T1000 (cell line): ENCODE results near the gene TUBA3E.
"Not testable (repeated sequence)": the region's sequence is repeated elsewhere in the genome, so short reads cannot be mapped to it uniquely, and the experiment has no call there.

Source experiments
- DNase-seq: peaks from one replicate; lab custom pipeline; 2025; ENCODE audit warnings: mixed read lengths; lab: John Stamatoyannopoulos, UW

TUBA3E gene

DNA sequence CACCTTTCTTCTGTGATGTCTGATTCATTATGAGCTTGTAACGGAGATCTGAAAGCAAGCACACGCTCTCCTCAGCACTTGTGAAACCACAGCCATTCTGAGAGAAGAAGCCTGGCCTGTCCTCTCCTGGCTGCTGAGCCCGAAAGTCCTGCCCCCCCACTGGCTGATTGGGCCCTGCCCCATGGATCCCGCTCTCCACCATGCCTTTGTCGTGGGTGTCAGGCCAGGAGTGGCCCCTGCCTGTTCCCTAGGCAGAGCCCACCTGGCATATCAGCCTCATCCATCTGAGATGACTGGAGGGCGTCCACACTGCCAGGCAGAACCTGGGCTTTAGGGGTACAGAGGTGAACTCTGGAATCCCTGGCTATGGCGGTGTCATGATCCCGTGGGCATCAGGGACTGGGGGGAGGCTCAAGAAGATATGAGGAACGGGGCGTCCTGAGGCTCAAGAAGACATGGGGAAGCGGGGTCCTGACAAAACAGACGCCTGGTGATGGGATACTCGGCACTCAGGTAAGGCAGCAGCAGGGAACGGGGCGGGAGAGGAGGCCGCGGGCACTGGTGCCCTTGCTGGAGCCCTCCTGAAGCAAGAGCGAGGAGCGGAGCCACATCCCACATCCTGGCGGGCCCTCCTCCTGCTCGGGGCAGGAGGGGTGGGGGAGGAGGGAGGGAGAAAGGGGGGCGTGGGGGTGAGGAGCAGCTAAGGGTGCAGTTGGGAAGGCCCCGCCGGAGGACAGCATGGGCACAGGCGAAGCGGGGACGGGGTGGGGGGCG is 54.8 kb downstream of the TUBA3E start:
- not testable (repeated sequence) for DNase-seq

GRCh38 chr2:130142396-130143265 is 55.6 kb downstream of the TUBA3E start:
- not testable (repeated sequence) for DNase-seq
